ENCODE data around the gene GPD2. TPM values are rescaled to one million over a fixed set of nuclear protein-coding genes. Genes with fewer than 3 reads are reported as not detected.
"Not testable (repeated sequence)": the region's sequence is repeated elsewhere in the genome, so short reads cannot be mapped to it uniquely, and the experiment has no call there.

The GPD2 gene
- total RNA-seq, 2 experiments from 2014 or later = 33.5 to 40.9 TPM

DNA sequence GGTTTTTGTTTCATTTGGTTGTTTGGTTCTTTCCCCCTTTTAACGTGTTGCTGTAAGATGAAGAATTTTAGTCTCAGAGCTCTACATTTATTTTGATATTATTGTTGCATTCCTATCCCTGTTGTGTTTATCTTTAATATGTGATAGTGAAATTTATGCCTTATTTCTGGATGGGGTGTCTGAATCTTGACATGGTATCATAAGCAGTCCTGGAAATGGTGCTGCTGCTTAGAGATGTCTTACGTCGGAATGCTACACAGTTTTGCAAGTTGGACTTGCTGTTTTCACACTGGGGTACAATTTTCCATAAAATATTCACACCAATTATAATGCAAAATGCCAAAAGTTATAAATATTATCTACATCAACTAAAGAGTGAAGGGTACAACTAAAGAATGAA is 164.0 kb downstream of the GPD2 start:
- POLR2A ChIA-PET = no interaction called here
- no peak for DNase-seq
- TF ChIP-seq, protein P1, sequence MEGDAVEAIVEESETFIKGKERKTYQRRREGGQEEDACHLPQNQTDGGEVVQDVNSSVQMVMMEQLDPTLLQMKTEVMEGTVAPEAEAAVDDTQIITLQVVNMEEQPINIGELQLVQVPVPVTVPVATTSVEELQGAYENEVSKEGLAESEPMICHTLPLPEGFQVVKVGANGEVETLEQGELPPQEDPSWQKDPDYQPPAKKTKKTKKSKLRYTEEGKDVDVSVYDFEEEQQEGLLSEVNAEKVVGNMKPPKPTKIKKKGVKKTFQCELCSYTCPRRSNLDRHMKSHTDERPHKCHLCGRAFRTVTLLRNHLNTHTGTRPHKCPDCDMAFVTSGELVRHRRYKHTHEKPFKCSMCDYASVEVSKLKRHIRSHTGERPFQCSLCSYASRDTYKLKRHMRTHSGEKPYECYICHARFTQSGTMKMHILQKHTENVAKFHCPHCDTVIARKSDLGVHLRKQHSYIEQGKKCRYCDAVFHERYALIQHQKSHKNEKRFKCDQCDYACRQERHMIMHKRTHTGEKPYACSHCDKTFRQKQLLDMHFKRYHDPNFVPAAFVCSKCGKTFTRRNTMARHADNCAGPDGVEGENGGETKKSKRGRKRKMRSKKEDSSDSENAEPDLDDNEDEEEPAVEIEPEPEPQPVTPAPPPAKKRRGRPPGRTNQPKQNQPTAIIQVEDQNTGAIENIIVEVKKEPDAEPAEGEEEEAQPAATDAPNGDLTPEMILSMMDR (IDR thresholded peaks at IDR 0.05) = no peak
- H3K4me1 Mint-ChIP-seq (ENCODE audit: low read depth) = no peaks in the 10 kb centered on the region
- intact Hi-C loops (cut with micrococcal nuclease) = no loop called here
- H3K4me3 Mint-ChIP-seq = no peak overlapping the region
- no peaks in the 10 kb centered on the region for H3K36me3 Mint-ChIP-seq (ENCODE audit: low read depth)
- CTCF ChIA-PET = no interaction called here
- peaks cover 8% of the 10 kb centered on the region for H3K27me3 Mint-ChIP-seq
- H3K9me3 Mint-ChIP-seq = no peaks in the 10 kb centered on the region
- no peak for ATAC-seq
- H3K27ac Mint-ChIP-seq = no peak overlapping the region

DNA sequence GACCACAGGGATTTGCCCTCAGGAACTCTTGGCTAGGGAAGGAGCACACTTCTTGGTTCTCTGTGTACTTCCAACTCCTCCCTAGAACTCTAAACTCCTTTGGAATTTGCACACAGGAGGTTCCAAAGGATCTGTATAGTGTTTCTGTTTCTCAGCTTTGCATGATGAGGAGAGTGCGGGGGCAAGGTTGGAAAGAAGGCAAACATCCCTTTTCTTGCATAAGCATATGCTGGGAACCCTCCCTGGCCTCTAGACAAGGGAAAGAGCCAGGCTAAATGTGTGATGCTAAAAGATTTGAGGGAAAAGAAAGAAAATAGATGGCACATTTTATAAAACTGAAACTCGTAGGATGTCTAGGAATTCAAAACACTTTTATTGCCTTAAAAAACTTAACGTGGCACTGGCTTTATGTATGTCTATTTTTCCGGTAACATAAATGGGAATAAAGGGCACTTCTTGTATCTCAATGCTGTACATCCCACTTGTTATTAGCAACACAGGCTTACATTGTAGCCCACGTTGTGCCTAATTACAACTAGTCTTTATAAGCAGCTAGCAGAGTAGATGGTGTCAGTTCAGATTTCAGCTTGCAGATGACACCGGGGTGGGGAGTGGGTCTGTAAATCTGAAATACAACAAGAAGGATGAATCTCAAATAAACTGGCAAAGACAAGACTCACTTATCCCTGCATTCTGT is 165.8 kb downstream of the GPD2 start:
- ATAC-seq (no peak), DNase-seq (no peak)
- no peak overlapping the region for H3K27ac Mint-ChIP-seq
- no peaks in the 10 kb centered on the region for H3K4me1 Mint-ChIP-seq (ENCODE audit: low read depth)
- TF ChIP-seq, protein P1 (IDR thresholded peaks at IDR 0.05) = no peak
- H3K27me3 Mint-ChIP-seq = peaks cover 5% of the 10 kb centered on the region
- ChIA-PET CTCF (interaction anchor here (1.2 kb wide), 1 partner anchor 12 kb away, joined by 5 read pairs; no protein-coding TSS in a partner anchor), POLR2A (no interaction called here)
- intact Hi-C loops (cut with micrococcal nuclease) = no loop called here
- no peak overlapping the region for H3K4me3 Mint-ChIP-seq
- H3K36me3 Mint-ChIP-seq (ENCODE audit: low read depth) = no peaks in the 10 kb centered on the region
- H3K9me3 Mint-ChIP-seq = no peaks in the 10 kb centered on the region

DNA sequence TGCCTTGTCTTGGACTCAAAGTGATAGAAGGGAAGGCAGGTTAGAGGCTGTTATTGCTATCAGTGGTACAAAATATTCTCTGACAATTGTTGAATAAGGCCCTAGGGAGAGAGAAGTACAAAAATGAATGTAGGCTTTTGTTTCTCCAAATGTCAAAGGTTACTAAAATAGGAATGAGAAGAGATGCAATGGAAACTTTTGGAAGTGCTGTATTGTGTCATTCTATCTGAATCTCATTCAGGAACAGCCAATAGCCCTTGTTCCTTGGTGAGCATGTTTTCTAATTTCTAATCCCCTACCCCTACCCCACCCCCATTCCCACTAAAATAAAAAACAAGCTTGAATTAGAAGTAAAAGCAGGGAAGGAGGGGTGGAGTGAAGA is 166.4 kb downstream of the GPD2 start:
- peaks cover 5% of the 10 kb centered on the region for H3K27me3 Mint-ChIP-seq

DNA sequence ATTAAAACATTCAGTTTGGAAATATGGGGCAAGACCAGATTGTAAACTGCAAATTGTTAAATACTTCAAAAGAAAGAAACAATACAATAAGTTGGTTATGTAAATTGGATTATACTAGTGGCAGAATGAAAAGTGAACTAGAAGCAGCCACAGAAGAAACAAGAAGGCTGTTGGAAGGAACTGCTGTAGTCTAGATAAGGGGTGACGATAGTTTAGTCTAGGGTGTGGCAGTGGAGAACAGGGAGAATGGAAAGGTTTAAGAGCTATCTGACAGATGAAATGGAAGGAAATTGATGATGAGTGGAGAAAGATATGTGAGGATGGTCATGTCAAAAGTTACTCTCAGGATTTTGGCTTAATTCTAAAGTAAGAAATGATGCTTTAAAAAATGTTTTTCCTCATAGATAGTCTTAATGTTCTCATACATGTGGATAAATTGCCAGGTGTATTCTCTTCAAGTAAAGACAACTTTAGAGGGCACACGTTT is 179.7 kb downstream of the GPD2 start:
- Mint-ChIP-seq H3K27me3 (peaks cover 2% of the 10 kb centered on the region), H3K4me1 (ENCODE audit: low read depth) (no peaks in the 10 kb centered on the region), H3K4me3 (no peak overlapping the region), H3K27ac (no peak overlapping the region), H3K36me3 (ENCODE audit: low read depth) (no peaks in the 10 kb centered on the region), H3K9me3 (no peaks in the 10 kb centered on the region)
- TF ChIP-seq, protein P1 (IDR thresholded peaks at IDR 0.05) = no peak
- DNase-seq = no peak
- POLR2A ChIA-PET = no interaction called here
- no peak for ATAC-seq
- intact Hi-C loops (cut with micrococcal nuclease) = no loop called here
- CTCF ChIA-PET = no interaction called here

More for the DNA sequence above, 166.4 kb downstream of the GPD2 start:
- H3K36me3 Mint-ChIP-seq (ENCODE audit: low read depth) = no peaks in the 10 kb centered on the region
- ChIA-PET POLR2A (no interaction called here), CTCF (interaction anchor here (1.2 kb wide), 1 partner anchor 13 kb away, joined by 5 read pairs; no protein-coding TSS in a partner anchor)
- ATAC-seq (no peak), DNase-seq (no peak)
- TF ChIP-seq, protein P1 (IDR thresholded peaks at IDR 0.05) = no peak
- H3K4me3 Mint-ChIP-seq = no peak overlapping the region
- no peaks in the 10 kb centered on the region for H3K9me3 Mint-ChIP-seq
- intact Hi-C loops (cut with micrococcal nuclease) = no loop called here
- no peak overlapping the region for H3K27ac Mint-ChIP-seq
- H3K4me1 Mint-ChIP-seq (ENCODE audit: low read depth) = no peaks in the 10 kb centered on the region

DNA sequence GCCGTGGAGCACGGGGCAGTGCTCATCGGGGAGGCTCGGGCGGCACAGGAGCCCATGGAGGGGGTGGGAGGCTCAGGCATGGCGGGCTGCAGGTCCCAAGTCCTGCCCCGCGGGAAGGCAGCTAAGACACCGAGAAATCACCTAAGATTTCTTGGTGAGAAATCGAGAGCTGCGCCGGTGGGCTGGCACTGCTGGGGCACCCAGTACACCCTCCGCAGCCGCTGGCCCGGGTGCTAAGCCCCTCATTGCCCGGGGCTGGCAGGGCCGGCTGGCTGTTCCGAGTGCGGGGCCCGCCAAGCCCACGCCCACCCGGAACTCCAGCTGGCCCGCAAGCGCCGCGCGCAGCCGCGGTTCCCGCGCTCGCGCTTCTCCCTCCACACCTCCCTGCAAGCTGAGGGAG is 181.9 kb downstream of the GPD2 start:
- DNase-seq; H3K27ac Mint-ChIP-seq; H3K4me1 Mint-ChIP-seq (ENCODE audit: low read depth); intact Hi-C loops (cut with micrococcal nuclease); H3K4me3 Mint-ChIP-seq; H3K36me3 Mint-ChIP-seq (ENCODE audit: low read depth); CTCF ChIA-PET; ATAC-seq; H3K9me3 Mint-ChIP-seq; POLR2A ChIA-PET: not testable (repeated sequence)
- peaks cover 11% of the 10 kb centered on the region for H3K27me3 Mint-ChIP-seq
